GM23338 (cell line): Measurements from ENCODE around the gene FECH.

Experiments
- EZH2 ChIP-seq: fragments of 200-600 bp; sonication (generic); IDR thresholded peaks from one replicate; pipeline ENCODE4 v1.8.0; 2017; ENCODE audit warnings: antibody characterized with exemption, mild to moderate bottlenecking, low read depth; ENCODE audit not compliant: unreplicated experiment
- ZNF114 ChIP-seq: fragments of 250-450 bp; sonication (Bioruptor Pico); IDR thresholded peaks from 2 replicates; pipeline ENCODE4 v1.5.0; 2020; ENCODE audit warnings: mild to moderate bottlenecking, moderate library complexity
- TF ChIP-seq, protein P1 (sequence below), 2 experiments: fragments of 200-600 bp in 1 of 2; sonication (generic) in 1 of 2; conservative IDR thresholded peaks; 2 replicates each; pipeline versions ENCODE4 v1.5.1 to v1.6.1; 2016 to 2017; ENCODE audit warnings: antibody characterized with exemption in 2 of 2, low read depth in 2 of 2, mild to moderate bottlenecking in 2 of 2, moderate library complexity in 1 of 2

DNA sequence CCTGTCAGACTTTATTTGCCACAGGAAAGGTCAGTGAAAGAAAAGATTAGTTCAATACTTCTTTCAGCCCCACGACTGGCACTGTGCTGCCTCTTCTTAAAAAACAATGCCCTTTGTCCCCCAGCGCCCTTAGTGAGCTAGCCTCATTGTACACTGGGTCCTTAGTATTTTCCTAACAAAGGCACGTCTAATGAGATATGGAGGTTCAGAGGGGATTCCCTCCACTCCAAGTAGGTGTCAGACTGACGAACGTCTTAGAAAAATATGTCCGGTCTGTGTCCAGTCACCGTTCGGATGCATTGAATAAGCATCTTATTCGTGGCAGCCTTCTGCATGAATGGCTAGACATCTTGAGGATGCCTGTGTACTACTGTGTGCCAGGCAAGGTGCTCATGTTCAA is 1.1 kb downstream of the FECH start:
- TF ChIP-seq ZNF114 (CRISPR knock-in tag), result no peak
- TF ChIP-seq EZH2, result no peak
- TF ChIP-seq, protein P1, sequence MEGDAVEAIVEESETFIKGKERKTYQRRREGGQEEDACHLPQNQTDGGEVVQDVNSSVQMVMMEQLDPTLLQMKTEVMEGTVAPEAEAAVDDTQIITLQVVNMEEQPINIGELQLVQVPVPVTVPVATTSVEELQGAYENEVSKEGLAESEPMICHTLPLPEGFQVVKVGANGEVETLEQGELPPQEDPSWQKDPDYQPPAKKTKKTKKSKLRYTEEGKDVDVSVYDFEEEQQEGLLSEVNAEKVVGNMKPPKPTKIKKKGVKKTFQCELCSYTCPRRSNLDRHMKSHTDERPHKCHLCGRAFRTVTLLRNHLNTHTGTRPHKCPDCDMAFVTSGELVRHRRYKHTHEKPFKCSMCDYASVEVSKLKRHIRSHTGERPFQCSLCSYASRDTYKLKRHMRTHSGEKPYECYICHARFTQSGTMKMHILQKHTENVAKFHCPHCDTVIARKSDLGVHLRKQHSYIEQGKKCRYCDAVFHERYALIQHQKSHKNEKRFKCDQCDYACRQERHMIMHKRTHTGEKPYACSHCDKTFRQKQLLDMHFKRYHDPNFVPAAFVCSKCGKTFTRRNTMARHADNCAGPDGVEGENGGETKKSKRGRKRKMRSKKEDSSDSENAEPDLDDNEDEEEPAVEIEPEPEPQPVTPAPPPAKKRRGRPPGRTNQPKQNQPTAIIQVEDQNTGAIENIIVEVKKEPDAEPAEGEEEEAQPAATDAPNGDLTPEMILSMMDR (conservative IDR thresholded peaks at IDR 0.05; ENCODE audit: low read depth in 2 of 2), result no peak
